Endodermal cell (in vitro differentiated cells): ENCODE data around the gene MCM3AP. TPM values are rescaled to one million over a fixed set of nuclear protein-coding genes. Genes with fewer than 3 reads are reported as not detected.

Experiments used
- DNase-seq: peaks from one replicate; pipeline ENCODE4 v3.0.0-alpha.2; 2017
- H3K27ac ChIP-seq: 2 replicates; pipeline ENCODE4 v1.5.1; 2013; ENCODE audit warnings: mild to moderate bottlenecking, low read depth, low read length, moderate library complexity
- H3K27me3 ChIP-seq: 2 replicates; pipeline ENCODE4 v1.6.1; 2013; ENCODE audit warnings: mild to moderate bottlenecking, low read length, moderate library complexity; ENCODE audit not compliant: insufficient read depth, control insufficient read depth, poor library complexity, severe bottlenecking
- H3K36me3 ChIP-seq: 2 replicates; pipeline ENCODE4 v1.7.0; 2013; ENCODE audit warnings: mild to moderate bottlenecking, low read length, moderate library complexity; ENCODE audit not compliant: control insufficient read depth, insufficient read depth
- H3K4me1 ChIP-seq: one replicate; pipeline ENCODE4 v1.7.0; 2013; ENCODE audit warnings: low read length; ENCODE audit not compliant: control insufficient read depth, insufficient read depth
- H3K4me3 ChIP-seq: 2 replicates; pipeline ENCODE4 v1.5.1; 2013; ENCODE audit warnings: mild to moderate bottlenecking, low read length, moderate library complexity
- H3K9ac ChIP-seq: 2 replicates; pipeline ENCODE4 v1.6.1; 2013; ENCODE audit warnings: mild to moderate bottlenecking, low read length, moderate library complexity; ENCODE audit not compliant: poor library complexity, severe bottlenecking; ENCODE audit errors: extremely low read depth
- H3K9me3 ChIP-seq: 2 replicates; pipeline ENCODE4 v1.6.1; 2013; ENCODE audit warnings: mild to moderate bottlenecking, low read length, moderate library complexity; ENCODE audit not compliant: control insufficient read depth
- H3K27ac Mint-ChIP-seq: 2 replicates; pipeline ENCODE4 v1.8.0; 2020; ENCODE audit warnings: mixed read lengths
- H3K27me3 Mint-ChIP-seq: 2 replicates; pipeline ENCODE4 v1.8.0; 2021; ENCODE audit warnings: mild to moderate bottlenecking, mixed read lengths; ENCODE audit not compliant: insufficient read depth
- H3K36me3 Mint-ChIP-seq: 2 replicates; pipeline ENCODE4 v1.8.0; 2020; ENCODE audit warnings: low read depth, mixed read lengths
- H3K4me1 Mint-ChIP-seq: 2 replicates; pipeline ENCODE4 v1.8.0; 2020; ENCODE audit warnings: mixed read lengths
- H3K4me3 Mint-ChIP-seq: 2 replicates; pipeline ENCODE4 v1.8.0; 2020; ENCODE audit warnings: mild to moderate bottlenecking, moderate library complexity, mixed read lengths
- H3K9me3 Mint-ChIP-seq: 2 replicates; pipeline ENCODE4 v1.8.0; 2020; ENCODE audit warnings: mild to moderate bottlenecking, mixed read lengths
- WGBS, 2 experiments: methylation state at CpG; one replicate each; pipeline versions ENCODE4 v1.1.5 to v1.1.7; 2013; ENCODE audit warnings: missing lambda C conversion rate in 2 of 2, mixed read lengths in 1 of 2; ENCODE audit not compliant: insufficient coverage in 1 of 2, insufficient read length in 1 of 2; 5-methylcytosine and 5-hydroxymethylcytosine counted together
- total RNA-seq, 2 donors: library from RNA; stranded (reverse); fragmentation: NEBNext Ultra II Directional in 1 of 2; extraction: Animal tissue kit (Norgen Biotek cat#: 25700) in 1 of 2; gene quantifications; 2 replicates in 1 of 2; 3 replicates in 1 of 2; pipeline ENCODE4 v1.2.1, GENCODE V29; 2021
- TF ChIP-seq, protein P1 (sequence below): fragments of 200-600 bp; sonication (generic); conservative IDR thresholded peaks from 2 replicates; pipeline ENCODE4 v1.5.0; 2021; ENCODE audit warnings: antibody characterized with exemption, mild to moderate bottlenecking

The MCM3AP gene
- total RNA-seq, 2 donors from 2014 or later = 120 to 161 TPM

DNA sequence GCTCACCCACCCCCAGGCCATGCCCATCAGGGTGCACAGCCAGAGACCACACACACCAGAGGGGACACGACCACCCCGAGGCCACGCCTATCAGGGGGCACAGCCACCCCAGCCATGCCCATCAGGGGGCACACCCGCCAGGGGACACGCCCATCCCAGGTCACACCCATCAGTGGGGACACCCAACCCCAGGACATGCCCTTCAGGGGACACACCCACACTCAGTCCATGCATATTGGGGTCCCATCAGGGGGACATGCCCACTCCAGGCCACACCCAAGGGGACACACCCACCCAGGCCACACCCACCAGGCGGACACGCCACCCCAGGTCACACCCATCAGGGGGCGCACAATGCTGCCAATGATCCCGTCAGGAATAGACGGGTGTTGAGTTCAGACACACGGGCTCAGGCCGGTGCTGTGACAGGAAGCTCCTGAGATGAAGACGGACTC, 20.7 kb downstream of the MCM3AP start:
- WGBS, 2 experiments = 97 to 99% methylated on average over 10 to 13 of the region's 13 CpGs
- H3K9me3 Mint-ChIP-seq = no peaks in the 10 kb centered on the region

DNA sequence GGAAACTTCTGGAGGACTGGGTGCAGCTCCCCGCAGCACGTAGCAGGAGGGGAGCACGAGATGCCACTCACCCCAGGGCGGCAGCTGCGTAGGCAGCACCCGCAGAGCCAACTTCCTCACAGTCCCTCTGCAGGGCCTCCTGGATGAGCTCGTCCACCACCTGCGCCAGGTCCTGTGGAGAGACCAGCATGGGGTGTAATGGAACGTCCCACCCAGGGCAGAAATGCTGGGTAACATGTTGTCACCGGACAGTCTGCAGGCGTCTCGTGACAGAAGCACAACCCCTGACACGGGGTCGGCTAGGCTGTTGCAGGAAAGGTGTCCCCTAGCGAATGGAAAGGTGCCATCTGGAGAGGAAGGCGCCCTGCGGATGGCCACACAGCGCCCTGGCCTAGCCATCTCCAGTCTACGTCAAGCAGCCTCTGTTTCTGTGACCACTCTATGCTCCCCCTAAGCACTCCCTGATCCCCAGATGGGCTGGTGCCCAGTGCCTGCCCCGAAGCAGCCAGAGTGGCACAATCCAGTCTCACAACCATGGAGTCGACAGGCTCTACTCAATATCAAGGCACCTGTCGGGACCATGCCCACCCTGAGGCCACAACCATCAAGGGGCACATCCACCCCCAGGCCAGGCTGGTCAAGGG, 21.2 kb downstream of the MCM3AP start:
- Histone ChIP-seq H3K4me1 (no peaks in the 10 kb centered on the region), H3K9me3 (no peaks in the 10 kb centered on the region), H3K4me3 (no peak overlapping the region), H3K27me3 (no peaks in the 10 kb centered on the region), H3K27ac (no peak overlapping the region), H3K9ac (no peak overlapping the region), H3K36me3 (peaks cover 78% of the 10 kb centered on the region)
- Mint-ChIP-seq H3K9me3 (no peaks in the 10 kb centered on the region), H3K4me1 (no peaks in the 10 kb centered on the region), H3K4me3 (no peak overlapping the region), H3K27me3 (no peaks in the 10 kb centered on the region), H3K36me3 (peaks cover 77% of the 10 kb centered on the region), H3K27ac (no peak overlapping the region)
- no peak for DNase-seq
- TF ChIP-seq, protein P1, sequence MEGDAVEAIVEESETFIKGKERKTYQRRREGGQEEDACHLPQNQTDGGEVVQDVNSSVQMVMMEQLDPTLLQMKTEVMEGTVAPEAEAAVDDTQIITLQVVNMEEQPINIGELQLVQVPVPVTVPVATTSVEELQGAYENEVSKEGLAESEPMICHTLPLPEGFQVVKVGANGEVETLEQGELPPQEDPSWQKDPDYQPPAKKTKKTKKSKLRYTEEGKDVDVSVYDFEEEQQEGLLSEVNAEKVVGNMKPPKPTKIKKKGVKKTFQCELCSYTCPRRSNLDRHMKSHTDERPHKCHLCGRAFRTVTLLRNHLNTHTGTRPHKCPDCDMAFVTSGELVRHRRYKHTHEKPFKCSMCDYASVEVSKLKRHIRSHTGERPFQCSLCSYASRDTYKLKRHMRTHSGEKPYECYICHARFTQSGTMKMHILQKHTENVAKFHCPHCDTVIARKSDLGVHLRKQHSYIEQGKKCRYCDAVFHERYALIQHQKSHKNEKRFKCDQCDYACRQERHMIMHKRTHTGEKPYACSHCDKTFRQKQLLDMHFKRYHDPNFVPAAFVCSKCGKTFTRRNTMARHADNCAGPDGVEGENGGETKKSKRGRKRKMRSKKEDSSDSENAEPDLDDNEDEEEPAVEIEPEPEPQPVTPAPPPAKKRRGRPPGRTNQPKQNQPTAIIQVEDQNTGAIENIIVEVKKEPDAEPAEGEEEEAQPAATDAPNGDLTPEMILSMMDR = no peak
- WGBS, 2 experiments = 95 to 96% methylated on average over 17 to 22 of the region's 22 CpGs

More for the DNA sequence above, 20.7 kb downstream of the MCM3AP start:
- DNase-seq = no peak
- H3K27ac ChIP-seq = no peak overlapping the region
- H3K9me3 ChIP-seq = no peaks in the 10 kb centered on the region
- TF ChIP-seq, protein P1 = no peak
- H3K27me3 Mint-ChIP-seq = no peaks in the 10 kb centered on the region
- no peak overlapping the region for H3K27ac Mint-ChIP-seq
- no peaks in the 10 kb centered on the region for H3K4me1 ChIP-seq
- H3K36me3 Mint-ChIP-seq = peaks cover 80% of the 10 kb centered on the region
- H3K4me1 Mint-ChIP-seq = no peaks in the 10 kb centered on the region
- no peak overlapping the region for H3K4me3 Mint-ChIP-seq
- peaks cover 83% of the 10 kb centered on the region for H3K36me3 ChIP-seq
- H3K4me3 ChIP-seq = no peak overlapping the region
- H3K27me3 ChIP-seq = no peaks in the 10 kb centered on the region
- no peak overlapping the region for H3K9ac ChIP-seq

DNA sequence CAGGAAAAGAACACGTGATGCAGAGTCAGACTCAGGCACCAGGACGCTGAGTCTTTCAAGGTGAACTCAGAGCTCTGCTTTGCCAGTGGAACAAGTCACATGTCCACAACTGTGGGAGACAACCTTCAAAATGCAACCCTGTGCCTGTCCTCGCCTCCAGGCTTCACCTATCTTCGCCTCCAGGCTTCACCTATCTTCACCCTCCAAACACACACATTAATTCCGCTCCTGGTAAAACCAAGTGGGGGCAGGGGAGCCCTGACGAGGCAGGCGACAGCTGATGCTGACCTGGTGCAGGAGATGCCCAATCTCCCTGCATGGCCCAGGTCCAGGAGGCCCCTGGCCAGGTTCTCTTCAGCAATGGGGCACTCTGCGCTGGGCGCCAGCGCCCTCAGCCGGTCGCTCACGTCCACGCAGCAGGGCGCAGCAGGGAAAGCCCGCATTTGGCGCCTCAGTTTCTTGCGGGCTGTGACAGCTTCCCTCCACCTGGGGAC, 28.9 kb downstream of the MCM3AP start:
- TF ChIP-seq, protein P1 = no peak
- Mint-ChIP-seq H3K9me3 (no peaks in the 10 kb centered on the region), H3K27me3 (no peaks in the 10 kb centered on the region), H3K36me3 (peaks cover 83% of the 10 kb centered on the region), H3K27ac (peak overlapping the region; percentile 44), H3K4me3 (no peak overlapping the region), H3K4me1 (no peaks in the 10 kb centered on the region)
- no peaks in the 10 kb centered on the region for H3K9me3 ChIP-seq
- no peaks in the 10 kb centered on the region for H3K27me3 ChIP-seq
- no peak for DNase-seq
- H3K9ac ChIP-seq = no peak overlapping the region
- WGBS, 2 experiments = 94 to 97% methylated on average over 16 to 18 of the region's 18 CpGs
- H3K36me3 ChIP-seq = peaks cover 87% of the 10 kb centered on the region
- no peak overlapping the region for H3K27ac ChIP-seq
- no peaks in the 10 kb centered on the region for H3K4me1 ChIP-seq
- H3K4me3 ChIP-seq = no peak overlapping the region
